Measurements from ENCODE around the gene GMIP.

Gene GMIP

GRCh38 chr19:19656451-19657396 lies 13.3 kb upstream of the GMIP start:
- no peak for TF ChIP-seq CTCF (IDR thresholded peaks at IDR 0.05; ENCODE audit: insufficient read depth, low read depth, low read length, missing control alignments)
- DNase-seq (ENCODE audit: low read depth): no peak
- H3K4me3 ChIP-seq (ENCODE audit: low read length): no peak overlapping the region

- DNase-seq (ENCODE audit: low read depth): no peak
- no peak for TF ChIP-seq CTCF (IDR thresholded peaks at IDR 0.05; ENCODE audit: insufficient read depth, low read depth, low read length, missing control alignments)
- H3K4me3 ChIP-seq (ENCODE audit: low read length): no peak overlapping the region
These were observed 12.3 kb upstream of the GMIP start for GRCh38 chr19:19655641-19656343.

- no peak for DNase-seq (ENCODE audit: low read depth)
- TF ChIP-seq CTCF (IDR thresholded peaks at IDR 0.05; ENCODE audit: insufficient read depth, low read depth, low read length, missing control alignments): no peak
- no peak overlapping the region for H3K4me3 ChIP-seq (ENCODE audit: low read length)
These were observed 11.7 kb upstream of the GMIP start for GRCh38 chr19:19655051-19655594.

GRCh38 chr19:19654441-19654840 lies 11.0 kb upstream of the GMIP start:
- no peak overlapping the region for H3K4me3 ChIP-seq (ENCODE audit: low read length)
- DNase-seq (ENCODE audit: low read depth): no peak
- no peak for TF ChIP-seq CTCF (IDR thresholded peaks at IDR 0.05; ENCODE audit: insufficient read depth, low read depth, low read length, missing control alignments)

- DNase-seq (ENCODE audit: low read depth): no peak
- no peak for TF ChIP-seq CTCF (IDR thresholded peaks at IDR 0.05; ENCODE audit: insufficient read depth, low read depth, low read length, missing control alignments)
- no peak overlapping the region for H3K4me3 ChIP-seq (ENCODE audit: low read length)
These were observed 10.2 kb upstream of the GMIP start for GRCh38 chr19:19653597-19654147.

- TF ChIP-seq CTCF (IDR thresholded peaks at IDR 0.05; ENCODE audit: insufficient read depth, low read depth, low read length, missing control alignments): no peak
- no peak for DNase-seq (ENCODE audit: low read depth)
- H3K4me3 ChIP-seq (ENCODE audit: low read length): no peak overlapping the region
These were observed 9.2 kb upstream of the GMIP start for GRCh38 chr19:19652482-19653295.

Data from epithelial cell of esophagus (primary cell).